Bone marrow (tissue), 2 donors: ENCODE results near the gene TNNI2.

Experiments
- DNase-seq, 2 donors: peaks; one replicate each; lab custom pipeline; 2025; lab: John Stamatoyannopoulos, UW

Gene TNNI2

GRCh38 chr11:1888811-1889210 is 50.0 kb downstream of the TNNI2 start:
- no peak for DNase-seq

GRCh38 chr11:1889224-1889930 is 50.6 kb downstream of the TNNI2 start:
- peak in 1 of 2 donors; percentile 64 for DNase-seq

DNA sequence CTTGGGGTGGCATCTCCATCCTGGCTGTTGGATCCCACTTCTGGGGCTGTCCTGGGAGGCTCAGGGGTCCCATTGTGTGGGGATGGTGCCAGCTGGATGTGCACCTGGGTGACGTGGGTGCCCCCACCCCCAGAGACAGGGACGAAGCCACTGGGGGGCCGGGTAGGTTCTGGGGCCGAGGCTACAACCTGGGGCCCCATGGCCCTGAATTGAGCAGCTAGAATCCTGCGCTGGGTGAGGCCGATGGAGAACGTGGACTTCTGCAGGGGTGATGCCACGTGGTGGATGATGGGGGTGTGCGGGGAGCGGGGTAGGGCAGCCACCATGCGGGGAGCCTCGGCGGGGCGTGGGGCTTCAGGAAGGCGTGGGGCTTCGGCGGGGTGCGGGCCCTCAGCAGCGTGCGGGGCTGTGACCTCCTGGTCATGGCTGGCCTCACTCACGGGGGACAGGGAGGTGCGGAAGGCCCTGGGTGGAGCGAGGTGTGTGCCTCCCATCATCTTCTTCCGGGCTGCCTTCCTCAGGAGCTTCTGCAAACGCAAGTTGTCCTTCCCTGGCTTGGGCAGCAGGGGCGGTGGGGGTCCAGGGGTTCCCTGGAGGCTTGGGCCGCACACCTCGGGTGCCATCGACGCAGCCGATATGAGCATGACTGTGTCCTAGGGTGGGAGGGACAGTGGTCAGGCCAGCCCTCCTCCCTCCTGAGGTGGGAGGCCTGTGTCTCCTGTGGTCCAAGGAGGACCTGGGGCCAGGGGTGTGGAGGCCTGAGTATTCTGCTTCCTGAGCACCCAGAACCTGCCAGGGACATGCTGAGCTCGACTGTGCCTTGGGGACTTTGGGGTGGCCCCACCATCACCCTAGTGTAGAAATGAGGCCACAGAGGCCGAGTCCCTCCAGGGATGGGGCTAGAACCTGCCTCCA is 51.4 kb downstream of the TNNI2 start:
- DNase-seq, result peak in 1 of 2 donors; percentile 4
